DND-41 (cell line): ENCODE measurements around the gene BEX4.

Source experiments
- EZH2 ChIP-seq: IDR thresholded peaks from 3 replicates; pipeline ENCODE4 v1.6.1; 2012; ENCODE audit warnings: borderline replicate concordance, low read depth, mild to moderate bottlenecking, moderate library complexity, low read length, inconsistent platforms; ENCODE audit not compliant: severe bottlenecking
- TF ChIP-seq, protein P1 (sequence below): IDR thresholded peaks from 2 replicates; pipeline ENCODE4 v1.5.1; 2012; ENCODE audit warnings: borderline replicate concordance, low read length, moderate library complexity, mild to moderate bottlenecking; ENCODE audit not compliant: poor library complexity, severe bottlenecking; ENCODE audit errors: extremely low read depth

DNA sequence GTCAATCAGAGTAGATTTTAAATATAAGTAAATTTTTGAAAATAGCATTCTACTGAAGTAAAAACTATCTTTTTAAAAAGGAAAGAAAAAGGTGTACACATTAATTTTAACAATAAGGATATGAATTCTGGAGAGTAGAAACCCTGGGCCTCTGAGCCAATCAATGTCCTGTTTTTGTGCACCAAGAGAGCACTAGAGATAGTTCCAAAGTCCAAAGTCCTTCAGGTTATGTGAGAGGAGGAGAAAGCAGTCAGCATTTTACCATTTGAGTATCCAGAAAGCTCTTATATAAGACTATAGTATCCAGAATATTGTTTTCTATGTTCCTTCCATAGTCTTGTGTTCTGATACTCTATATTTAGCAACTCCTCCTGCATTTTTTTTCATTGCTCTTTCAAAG, 43.4 kb downstream of the BEX4 start:
- no peak for TF ChIP-seq EZH2
- TF ChIP-seq, protein P1, sequence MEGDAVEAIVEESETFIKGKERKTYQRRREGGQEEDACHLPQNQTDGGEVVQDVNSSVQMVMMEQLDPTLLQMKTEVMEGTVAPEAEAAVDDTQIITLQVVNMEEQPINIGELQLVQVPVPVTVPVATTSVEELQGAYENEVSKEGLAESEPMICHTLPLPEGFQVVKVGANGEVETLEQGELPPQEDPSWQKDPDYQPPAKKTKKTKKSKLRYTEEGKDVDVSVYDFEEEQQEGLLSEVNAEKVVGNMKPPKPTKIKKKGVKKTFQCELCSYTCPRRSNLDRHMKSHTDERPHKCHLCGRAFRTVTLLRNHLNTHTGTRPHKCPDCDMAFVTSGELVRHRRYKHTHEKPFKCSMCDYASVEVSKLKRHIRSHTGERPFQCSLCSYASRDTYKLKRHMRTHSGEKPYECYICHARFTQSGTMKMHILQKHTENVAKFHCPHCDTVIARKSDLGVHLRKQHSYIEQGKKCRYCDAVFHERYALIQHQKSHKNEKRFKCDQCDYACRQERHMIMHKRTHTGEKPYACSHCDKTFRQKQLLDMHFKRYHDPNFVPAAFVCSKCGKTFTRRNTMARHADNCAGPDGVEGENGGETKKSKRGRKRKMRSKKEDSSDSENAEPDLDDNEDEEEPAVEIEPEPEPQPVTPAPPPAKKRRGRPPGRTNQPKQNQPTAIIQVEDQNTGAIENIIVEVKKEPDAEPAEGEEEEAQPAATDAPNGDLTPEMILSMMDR = no peak
